ENCODE data around the gene WNK4.

DNA sequence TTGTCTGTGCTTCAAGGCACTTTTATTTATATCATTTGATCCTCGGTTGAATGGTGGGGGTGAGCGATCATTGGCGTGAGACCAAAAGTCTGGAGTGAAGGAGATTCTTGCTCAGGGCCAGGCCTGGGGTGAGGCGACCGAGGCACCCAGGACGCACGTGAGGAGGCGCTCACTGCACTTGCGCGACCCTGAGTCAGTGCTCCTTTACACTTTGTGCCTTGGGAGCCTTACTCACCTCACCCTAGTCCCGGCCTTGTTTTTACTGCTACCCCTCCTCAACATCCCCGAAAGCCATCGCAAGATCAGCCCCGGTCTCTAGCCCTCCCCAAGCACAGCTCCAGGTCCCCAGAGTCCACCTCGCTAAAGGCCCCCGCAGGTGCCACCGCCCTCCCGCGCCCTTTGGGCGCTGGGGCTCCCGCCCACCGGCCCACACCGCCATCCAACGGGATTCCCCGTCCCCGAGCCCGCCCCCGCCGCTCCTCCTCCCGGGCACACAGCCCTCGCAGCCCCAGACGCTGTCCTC, 36.1 kb upstream of the WNK4 start:
- TF ChIP-seq, protein P1, sequence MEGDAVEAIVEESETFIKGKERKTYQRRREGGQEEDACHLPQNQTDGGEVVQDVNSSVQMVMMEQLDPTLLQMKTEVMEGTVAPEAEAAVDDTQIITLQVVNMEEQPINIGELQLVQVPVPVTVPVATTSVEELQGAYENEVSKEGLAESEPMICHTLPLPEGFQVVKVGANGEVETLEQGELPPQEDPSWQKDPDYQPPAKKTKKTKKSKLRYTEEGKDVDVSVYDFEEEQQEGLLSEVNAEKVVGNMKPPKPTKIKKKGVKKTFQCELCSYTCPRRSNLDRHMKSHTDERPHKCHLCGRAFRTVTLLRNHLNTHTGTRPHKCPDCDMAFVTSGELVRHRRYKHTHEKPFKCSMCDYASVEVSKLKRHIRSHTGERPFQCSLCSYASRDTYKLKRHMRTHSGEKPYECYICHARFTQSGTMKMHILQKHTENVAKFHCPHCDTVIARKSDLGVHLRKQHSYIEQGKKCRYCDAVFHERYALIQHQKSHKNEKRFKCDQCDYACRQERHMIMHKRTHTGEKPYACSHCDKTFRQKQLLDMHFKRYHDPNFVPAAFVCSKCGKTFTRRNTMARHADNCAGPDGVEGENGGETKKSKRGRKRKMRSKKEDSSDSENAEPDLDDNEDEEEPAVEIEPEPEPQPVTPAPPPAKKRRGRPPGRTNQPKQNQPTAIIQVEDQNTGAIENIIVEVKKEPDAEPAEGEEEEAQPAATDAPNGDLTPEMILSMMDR (IDR thresholded peaks at IDR 0.05), result no peak
- no peak for TF ChIP-seq POLR2A (IDR thresholded peaks at IDR 0.05)
